Measurements from ENCODE around the gene AVPR2.

AVPR2 gene

DNA sequence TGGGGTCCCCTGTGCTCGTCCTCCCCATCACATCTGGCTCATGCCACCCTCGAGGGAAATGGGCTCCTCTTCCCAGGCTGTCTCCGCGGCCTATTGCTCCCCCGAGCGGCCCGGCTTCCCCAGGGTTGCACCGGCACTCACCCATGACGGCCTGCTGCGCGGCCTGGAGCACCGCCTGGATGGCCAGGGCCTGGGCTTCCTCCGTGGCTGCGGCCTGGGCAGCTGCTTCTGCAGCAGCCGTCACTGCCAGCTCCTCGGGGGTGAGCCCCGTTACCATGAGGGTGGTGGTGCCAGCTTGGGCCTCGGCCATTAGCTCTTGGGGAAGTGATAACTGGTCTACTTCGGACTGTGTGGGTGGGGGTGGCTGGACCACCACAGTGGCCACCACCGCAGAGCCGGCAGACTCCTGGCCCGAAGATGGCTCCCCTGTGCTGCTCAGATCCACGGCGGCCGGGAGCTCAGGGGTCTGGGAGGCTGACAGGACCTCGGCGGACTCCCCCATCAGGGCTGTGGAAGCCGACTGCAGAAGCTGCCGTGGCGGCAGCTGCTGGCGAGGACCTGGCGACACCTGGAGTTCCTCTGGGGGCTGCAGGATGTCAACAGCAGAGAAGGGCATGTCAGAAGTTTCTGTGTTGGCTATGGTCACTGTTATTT, 48.0 kb downstream of the AVPR2 start:
- DNase-seq (ENCODE audit: low read depth) = no peak
- no peak overlapping the region for H3K4me3 ChIP-seq (ENCODE audit: low read depth, low read length)
- TF ChIP-seq POLR2A (IDR thresholded peaks at IDR 0.05; ENCODE audit: extremely low read depth, insufficient read length) (no peak), MYC (IDR thresholded peaks at IDR 0.05; ENCODE audit: low read depth, low read length) (no peak)
- TF ChIP-seq, protein P1, sequence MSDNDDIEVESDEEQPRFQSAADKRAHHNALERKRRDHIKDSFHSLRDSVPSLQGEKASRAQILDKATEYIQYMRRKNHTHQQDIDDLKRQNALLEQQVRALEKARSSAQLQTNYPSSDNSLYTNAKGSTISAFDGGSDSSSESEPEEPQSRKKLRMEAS (IDR thresholded peaks at IDR 0.05; ENCODE audit: low read depth, low read length) = no peak
- TF ChIP-seq, protein P2, sequence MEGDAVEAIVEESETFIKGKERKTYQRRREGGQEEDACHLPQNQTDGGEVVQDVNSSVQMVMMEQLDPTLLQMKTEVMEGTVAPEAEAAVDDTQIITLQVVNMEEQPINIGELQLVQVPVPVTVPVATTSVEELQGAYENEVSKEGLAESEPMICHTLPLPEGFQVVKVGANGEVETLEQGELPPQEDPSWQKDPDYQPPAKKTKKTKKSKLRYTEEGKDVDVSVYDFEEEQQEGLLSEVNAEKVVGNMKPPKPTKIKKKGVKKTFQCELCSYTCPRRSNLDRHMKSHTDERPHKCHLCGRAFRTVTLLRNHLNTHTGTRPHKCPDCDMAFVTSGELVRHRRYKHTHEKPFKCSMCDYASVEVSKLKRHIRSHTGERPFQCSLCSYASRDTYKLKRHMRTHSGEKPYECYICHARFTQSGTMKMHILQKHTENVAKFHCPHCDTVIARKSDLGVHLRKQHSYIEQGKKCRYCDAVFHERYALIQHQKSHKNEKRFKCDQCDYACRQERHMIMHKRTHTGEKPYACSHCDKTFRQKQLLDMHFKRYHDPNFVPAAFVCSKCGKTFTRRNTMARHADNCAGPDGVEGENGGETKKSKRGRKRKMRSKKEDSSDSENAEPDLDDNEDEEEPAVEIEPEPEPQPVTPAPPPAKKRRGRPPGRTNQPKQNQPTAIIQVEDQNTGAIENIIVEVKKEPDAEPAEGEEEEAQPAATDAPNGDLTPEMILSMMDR (IDR thresholded peaks at IDR 0.05; ENCODE audit: low read depth, low read length) = no peak

DNA sequence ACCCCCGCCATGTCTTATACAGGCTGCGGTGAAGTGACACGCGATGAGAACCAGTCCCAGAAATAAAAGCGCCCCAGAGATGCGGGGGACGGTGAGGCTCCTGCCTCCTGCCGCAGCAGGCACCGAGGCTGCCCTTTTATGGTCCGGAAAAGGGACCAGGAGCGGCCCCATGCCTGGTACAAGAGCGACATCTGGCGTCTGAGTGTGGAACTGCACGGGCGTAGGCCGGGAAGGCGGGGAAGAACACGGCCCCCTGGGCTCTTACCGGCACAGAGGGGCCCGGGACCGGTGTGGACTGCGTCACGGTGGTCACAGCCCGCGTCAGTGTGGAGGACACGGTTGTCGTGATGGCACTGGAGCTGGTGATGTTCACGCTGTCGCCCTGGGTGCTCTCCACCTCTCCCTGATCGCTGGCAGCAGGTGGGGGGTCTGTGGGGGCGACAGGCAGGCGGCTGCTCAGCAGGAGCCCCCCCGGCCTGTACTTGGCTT, 48.9 kb downstream of the AVPR2 start:
- H3K4me3 ChIP-seq (ENCODE audit: low read depth, low read length) = no peak overlapping the region
- DNase-seq (ENCODE audit: low read depth) = peak; percentile 72
- TF ChIP-seq, protein P1 (IDR thresholded peaks at IDR 0.05; ENCODE audit: low read depth, low read length) = no peak
- TF ChIP-seq, protein P2 (IDR thresholded peaks at IDR 0.05; ENCODE audit: low read depth, low read length) = peak; percentile 70

DNA sequence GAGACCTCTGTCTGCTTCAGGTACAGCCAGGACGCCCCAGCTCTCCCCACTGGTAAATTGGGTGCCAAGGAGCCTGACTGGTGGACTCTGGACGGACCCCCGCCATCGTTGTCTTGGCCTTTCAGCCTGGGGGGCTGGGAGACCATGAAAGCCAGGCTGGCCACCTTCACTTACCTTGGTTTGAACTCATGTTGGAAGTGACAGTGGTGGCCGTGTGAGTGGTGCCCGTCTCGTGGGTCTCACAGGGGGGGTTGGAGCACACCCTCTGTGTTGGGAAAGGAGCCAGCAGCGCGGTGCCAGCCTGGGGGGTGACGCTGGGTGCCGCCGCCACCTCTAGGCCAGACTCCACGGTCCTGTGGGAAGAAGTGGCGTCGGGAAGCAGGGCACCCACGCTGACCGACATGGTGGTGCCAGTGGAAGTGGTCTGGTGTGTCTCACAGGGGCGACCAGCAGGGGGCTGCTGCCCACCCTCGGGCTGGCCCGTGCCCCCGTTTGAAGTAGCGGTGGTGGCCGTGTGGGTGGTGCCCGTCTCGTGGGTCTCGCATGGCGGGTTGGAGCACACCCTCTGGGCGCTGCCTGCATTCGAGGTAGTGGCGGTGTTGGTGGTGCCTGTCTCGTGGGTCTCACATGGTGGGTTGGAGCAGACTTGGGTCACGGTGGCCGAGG, 49.6 kb downstream of the AVPR2 start:
- H3K4me3 ChIP-seq (ENCODE audit: low read depth, low read length) = no peak overlapping the region
- no peak for DNase-seq (ENCODE audit: low read depth)
- TF ChIP-seq POLR2A (IDR thresholded peaks at IDR 0.05; ENCODE audit: extremely low read depth, insufficient read length) (no peak), MYC (IDR thresholded peaks at IDR 0.05; ENCODE audit: low read depth, low read length) (no peak)
- TF ChIP-seq, protein P1 (IDR thresholded peaks at IDR 0.05; ENCODE audit: low read depth, low read length) = no peak
- TF ChIP-seq, protein P2 (IDR thresholded peaks at IDR 0.05; ENCODE audit: low read depth, low read length) = no peak

DNA sequence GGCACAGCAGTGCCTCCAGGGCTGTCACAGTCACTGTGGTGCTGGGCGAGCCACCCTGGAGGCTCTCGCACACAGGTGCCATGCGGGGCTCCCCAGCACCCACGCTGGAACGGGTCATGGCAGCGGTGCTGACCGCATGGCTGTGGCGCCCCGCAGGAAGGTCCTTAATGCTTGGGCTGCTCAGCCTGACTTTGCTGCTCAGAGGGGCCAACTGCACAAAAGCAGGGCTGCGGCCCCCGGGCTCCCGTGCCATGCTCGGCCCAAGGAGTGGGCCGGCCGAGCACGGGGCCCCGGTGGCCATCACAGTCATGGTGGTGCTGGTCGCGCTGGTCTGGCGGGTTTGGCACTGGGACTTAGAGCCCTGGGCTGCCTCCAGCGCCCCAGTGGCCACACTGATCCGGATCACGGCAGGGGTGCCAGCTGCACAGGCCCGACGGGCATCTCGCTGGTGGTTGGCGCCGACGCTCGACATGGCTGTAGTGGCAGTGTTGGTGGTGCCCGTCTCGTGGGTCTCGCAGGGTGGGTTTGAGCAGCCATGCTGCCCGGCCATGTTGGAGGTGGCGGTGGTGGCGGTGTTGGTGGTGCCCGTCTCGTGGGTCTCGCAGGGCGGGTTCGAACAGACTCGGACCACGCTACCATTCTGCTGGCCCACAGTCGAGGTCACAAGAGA, 50.2 kb downstream of the AVPR2 start:
- no peak for DNase-seq (ENCODE audit: low read depth)
- no peak overlapping the region for H3K4me3 ChIP-seq (ENCODE audit: low read depth, low read length)
- TF ChIP-seq, protein P1 (IDR thresholded peaks at IDR 0.05; ENCODE audit: low read depth, low read length) = no peak
- TF ChIP-seq POLR2A (IDR thresholded peaks at IDR 0.05; ENCODE audit: extremely low read depth, insufficient read length) = no peak
- TF ChIP-seq, protein P2 (IDR thresholded peaks at IDR 0.05; ENCODE audit: low read depth, low read length) = no peak
- no peak for TF ChIP-seq MYC (IDR thresholded peaks at IDR 0.05; ENCODE audit: low read depth, low read length)

DNA sequence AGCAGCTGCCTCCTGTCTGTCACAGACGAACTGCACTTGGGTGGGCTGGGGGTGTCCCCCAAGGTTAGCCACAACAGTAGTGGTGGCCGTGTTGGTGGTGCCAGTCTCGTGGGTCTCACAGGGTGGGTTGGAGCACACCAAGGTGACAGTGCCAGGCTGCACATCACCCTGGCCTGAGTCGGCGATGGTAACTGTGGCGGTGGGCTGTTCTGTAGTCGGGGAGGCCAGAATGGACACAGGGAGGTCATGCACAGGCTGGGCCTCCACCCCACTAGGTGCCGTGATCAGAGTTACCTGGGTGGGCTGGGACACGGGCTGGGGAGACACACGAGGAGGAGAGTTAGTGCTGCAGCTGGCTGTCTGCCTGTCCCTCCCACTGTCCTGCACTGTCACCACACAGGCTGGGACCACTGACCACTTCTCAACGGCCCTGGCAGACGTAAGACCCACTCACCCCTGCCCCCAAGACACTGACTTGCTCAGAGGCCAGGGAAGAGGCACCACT, 50.8 kb downstream of the AVPR2 start:
- no peak overlapping the region for H3K4me3 ChIP-seq (ENCODE audit: low read depth, low read length)
- DNase-seq (ENCODE audit: low read depth) = no peak
- TF ChIP-seq MYC (IDR thresholded peaks at IDR 0.05; ENCODE audit: low read depth, low read length) = no peak
- TF ChIP-seq POLR2A (IDR thresholded peaks at IDR 0.05; ENCODE audit: extremely low read depth, insufficient read length) = no peak
- TF ChIP-seq, protein P2 (IDR thresholded peaks at IDR 0.05; ENCODE audit: low read depth, low read length) = no peak
- TF ChIP-seq, protein P1 (IDR thresholded peaks at IDR 0.05; ENCODE audit: low read depth, low read length) = no peak
